Measurements from ENCODE around the gene CCDC154. TPM values are rescaled to one million over a fixed set of nuclear protein-coding genes. Genes with fewer than 3 reads are reported as not detected.

Gene CCDC154
- total and polyA plus RNA-seq, 2 donors (not counting 1 experiment from before 2014, with no cell fraction given), result 12.4 to 22.9 TPM

DNA sequence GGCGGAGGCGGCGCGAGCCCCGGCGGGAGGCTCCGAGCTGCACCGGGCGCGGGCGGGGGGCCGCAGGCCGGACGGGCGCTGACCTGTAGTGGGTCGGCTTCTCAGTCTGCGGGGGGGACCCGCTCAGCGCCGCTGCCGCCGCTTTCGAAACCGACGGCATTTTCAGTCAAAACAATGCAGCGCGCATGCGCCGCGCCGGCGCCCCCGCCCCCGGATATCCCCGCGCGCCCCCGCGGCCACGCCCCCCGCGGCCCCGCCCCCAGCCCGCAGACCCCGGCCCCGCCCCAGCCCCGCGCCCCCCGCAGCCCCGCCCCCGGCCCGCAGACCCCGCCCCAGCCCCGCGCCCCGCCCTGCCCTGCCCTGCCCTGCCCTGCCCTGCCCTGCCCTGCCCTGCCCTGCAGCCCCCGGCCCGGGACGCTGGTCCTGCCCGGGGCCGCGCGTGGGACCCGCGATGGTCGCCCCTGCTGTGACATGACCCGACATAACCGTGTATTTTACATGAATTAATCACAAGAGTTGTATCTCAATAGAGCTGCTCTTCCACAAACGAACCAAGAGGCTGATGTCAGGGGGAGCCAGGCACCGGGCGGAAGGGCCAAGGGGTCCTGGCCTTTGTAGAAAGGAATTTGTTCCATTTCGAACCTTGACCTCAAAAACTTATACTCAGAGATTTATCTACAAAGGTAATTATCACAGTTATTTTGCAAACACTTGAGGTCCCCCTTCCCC lies 29.7 kb downstream of the CCDC154 start, which contains the start of gene UNKL:
UNKL (minus strand) TSS at position 173 of the 729 bp plus-strand sequence; CDS start at position 160, 13 bp downstream.
- CTCF ChIA-PET, result no interaction called here
- peak; percentile 68 for ATAC-seq (ENCODE audit: low read depth)

More for the DNA sequence above, 29.7 kb downstream of the CCDC154 start, which contains the start of gene UNKL:
- peak within 1 kb of the TSS; percentile 96 for H3K4me2 ChIP-seq (replicated peaks; ENCODE audit: low read depth, low read length, poor library complexity, severe bottlenecking)
- Mint-ChIP-seq H3K27me3 (no peaks in the 10 kb centered on the region), H3K4me1 (peaks cover 12% of the 10 kb centered on the region), H3K9me3 (ENCODE audit: insufficient read depth) (no peaks in the 10 kb centered on the region), H3K27ac (peak within 1 kb of the TSS; percentile 95), H3K4me3 (peak within 1 kb of the TSS; percentile 90)
- POLR2A ChIA-PET, result no interaction called here
- intact Hi-C loops (cut with micrococcal nuclease), result loop anchor here (2.0 to 5.0 kb wide), 3 partner anchors 37 to 358 kb away; partner anchors contain the start of genes CLCN7, EME2, MRPS34 and NME3
- peak within 1 kb of the TSS; percentile 91 for H3K9ac ChIP-seq (ENCODE audit: low read length)
- H2AFZ ChIP-seq (ENCODE audit: insufficient read depth, low read depth, low read length, poor library complexity, severe bottlenecking), result peak within 1 kb of the TSS; percentile 64
- H3K27me3 ChIP-seq (replicated peaks in 1 of 4; ENCODE audit: control extremely low read depth in 1 of 4, control insufficient read depth in 3 of 4, insufficient read depth in 4 of 4, low read length in 3 of 4), result no peaks in the 10 kb centered on the region
- 2% methylated on average over 52 of the region's 72 CpGs for WGBS (ENCODE audit: insufficient coverage)
- peaks cover 0 to 22% of the 10 kb centered on the region in 2 experiments for H3K36me3 ChIP-seq (replicated peaks in 1 of 2; ENCODE audit: control extremely low read depth in 1 of 2, control insufficient read depth in 1 of 2, extremely low read depth in 1 of 2, insufficient read depth in 2 of 2, low read length in 1 of 2)
- peak within 1 kb of the TSS in 4 of 5 experiments; percentile 76 to 92 (median 88) for H3K4me3 ChIP-seq (ENCODE audit: control extremely low read depth in 1 of 5, extremely low read depth in 1 of 5, insufficient read depth in 1 of 5, low read depth in 2 of 5, low read length in 4 of 5)
- H4K20me1 ChIP-seq (ENCODE audit: control insufficient read depth, insufficient read depth, low read length, poor library complexity, severe bottlenecking), result peaks cover 44% of the 10 kb centered on the region
- DNase-seq, result peak; percentile 91
- TF ChIP-seq, protein P1, sequence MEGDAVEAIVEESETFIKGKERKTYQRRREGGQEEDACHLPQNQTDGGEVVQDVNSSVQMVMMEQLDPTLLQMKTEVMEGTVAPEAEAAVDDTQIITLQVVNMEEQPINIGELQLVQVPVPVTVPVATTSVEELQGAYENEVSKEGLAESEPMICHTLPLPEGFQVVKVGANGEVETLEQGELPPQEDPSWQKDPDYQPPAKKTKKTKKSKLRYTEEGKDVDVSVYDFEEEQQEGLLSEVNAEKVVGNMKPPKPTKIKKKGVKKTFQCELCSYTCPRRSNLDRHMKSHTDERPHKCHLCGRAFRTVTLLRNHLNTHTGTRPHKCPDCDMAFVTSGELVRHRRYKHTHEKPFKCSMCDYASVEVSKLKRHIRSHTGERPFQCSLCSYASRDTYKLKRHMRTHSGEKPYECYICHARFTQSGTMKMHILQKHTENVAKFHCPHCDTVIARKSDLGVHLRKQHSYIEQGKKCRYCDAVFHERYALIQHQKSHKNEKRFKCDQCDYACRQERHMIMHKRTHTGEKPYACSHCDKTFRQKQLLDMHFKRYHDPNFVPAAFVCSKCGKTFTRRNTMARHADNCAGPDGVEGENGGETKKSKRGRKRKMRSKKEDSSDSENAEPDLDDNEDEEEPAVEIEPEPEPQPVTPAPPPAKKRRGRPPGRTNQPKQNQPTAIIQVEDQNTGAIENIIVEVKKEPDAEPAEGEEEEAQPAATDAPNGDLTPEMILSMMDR (IDR thresholded peaks at IDR 0.05), result no peak
- TF ChIP-seq EZH2 (IDR thresholded peaks at IDR 0.05; ENCODE audit: borderline replicate concordance, insufficient read depth, low read depth, low read length, poor library complexity, severe bottlenecking), result no peak
- H3K27ac ChIP-seq (ENCODE audit: low read length in 2 of 2), result peak within 1 kb of the TSS; percentile 70 to 92
- peaks cover 74% of the 10 kb centered on the region for H3K79me2 ChIP-seq (ENCODE audit: control insufficient read depth, insufficient read depth, low read length)
- H3K9me3 ChIP-seq (ENCODE audit: control extremely low read depth in 1 of 3, control insufficient read depth in 2 of 3, insufficient read depth in 1 of 3, low read length in 2 of 3), result no peaks in the 10 kb centered on the region
- H3K4me1 ChIP-seq (ENCODE audit: control insufficient read depth in 2 of 2, insufficient read depth in 2 of 2, low read length in 2 of 2), result peaks cover 7 to 20% of the 10 kb centered on the region in 2 donors
